ENCODE data around the gene TENM4. TPM values are rescaled to one million over a fixed set of nuclear protein-coding genes. Genes with fewer than 3 reads are reported as not detected.

The TENM4 gene
- total RNA-seq, 4 donors from 2014 or later, result 0.88 to 61.5 (median 4.0) TPM

GRCh38 chr11:79274636-79275331 lies 166.0 kb downstream of the TENM4 start:
- TF ChIP-seq CTCF (IDR thresholded peaks at IDR 0.05) (no peak), POLR2A (IDR thresholded peaks at IDR 0.05) (no peak)
- H3K27ac ChIP-seq, result no peak overlapping the region
- intact Hi-C loops (cut with DNase I; ENCODE audit: low total_unique reads), result no loop called here
- H3K27me3 ChIP-seq, result no peaks in the 10 kb centered on the region
- DNase-seq, result no peak
- no peak overlapping the region for H3K4me3 ChIP-seq
- no peaks in the 10 kb centered on the region for H3K9me3 ChIP-seq
- no peaks in the 10 kb centered on the region for H3K36me3 ChIP-seq
- no peaks in the 10 kb centered on the region for H3K4me1 ChIP-seq

- Histone ChIP-seq H3K27ac (no peak overlapping the region), H3K4me3 (no peak overlapping the region), H3K9me3 (no peaks in the 10 kb centered on the region), H3K36me3 (no peaks in the 10 kb centered on the region), H3K27me3 (no peaks in the 10 kb centered on the region), H3K4me1 (no peaks in the 10 kb centered on the region)
- TF ChIP-seq POLR2A (IDR thresholded peaks at IDR 0.05), result no peak
- TF ChIP-seq CTCF (IDR thresholded peaks at IDR 0.05), result no peak
- DNase-seq, result no peak
- intact Hi-C loops (cut with DNase I; ENCODE audit: low total_unique reads), result no loop called here
These were observed 167.0 kb downstream of the TENM4 start for GRCh38 chr11:79273781-79274180.

GRCh38 chr11:79269611-79270307 lies 171.1 kb downstream of the TENM4 start:
- no peaks in the 10 kb centered on the region for H3K4me1 ChIP-seq
- no peaks in the 10 kb centered on the region for H3K9me3 ChIP-seq
- no peak for DNase-seq
- no peak overlapping the region for H3K27ac ChIP-seq
- no peaks in the 10 kb centered on the region for H3K27me3 ChIP-seq
- intact Hi-C loops (cut with DNase I; ENCODE audit: low total_unique reads), result no loop called here
- no peak for TF ChIP-seq POLR2A (IDR thresholded peaks at IDR 0.05)
- no peak for TF ChIP-seq CTCF (IDR thresholded peaks at IDR 0.05)
- H3K36me3 ChIP-seq, result no peaks in the 10 kb centered on the region
- no peak overlapping the region for H3K4me3 ChIP-seq

GRCh38 chr11:79266396-79266795 lies 174.4 kb downstream of the TENM4 start:
- DNase-seq, result no peak
- no peak overlapping the region for H3K4me3 ChIP-seq
- H3K9me3 ChIP-seq, result no peaks in the 10 kb centered on the region
- H3K27ac ChIP-seq, result no peak overlapping the region
- TF ChIP-seq CTCF (IDR thresholded peaks at IDR 0.05) (no peak), POLR2A (IDR thresholded peaks at IDR 0.05) (no peak)
- no peaks in the 10 kb centered on the region for H3K36me3 ChIP-seq
- no peaks in the 10 kb centered on the region for H3K4me1 ChIP-seq
- H3K27me3 ChIP-seq, result no peaks in the 10 kb centered on the region
- intact Hi-C loops (cut with DNase I; ENCODE audit: low total_unique reads), result no loop called here

GRCh38 chr11:79265756-79266322 lies 175.0 kb downstream of the TENM4 start:
- no peak overlapping the region for H3K4me3 ChIP-seq
- no peak overlapping the region for H3K27ac ChIP-seq
- intact Hi-C loops (cut with DNase I; ENCODE audit: low total_unique reads), result no loop called here
- H3K36me3 ChIP-seq, result no peaks in the 10 kb centered on the region
- H3K9me3 ChIP-seq, result no peaks in the 10 kb centered on the region
- no peak for DNase-seq
- H3K4me1 ChIP-seq, result no peaks in the 10 kb centered on the region
- no peaks in the 10 kb centered on the region for H3K27me3 ChIP-seq
- TF ChIP-seq POLR2A (IDR thresholded peaks at IDR 0.05) (no peak), CTCF (IDR thresholded peaks at IDR 0.05) (no peak)

Measured in uterus (tissue), 4 donors.